Colon (tissue), 2 donors: ENCODE data around the gene INPP5K.
"Not testable (repeated sequence)": the region's sequence is repeated elsewhere in the genome, so short reads cannot be mapped to it uniquely, and the experiment has no call there.

Source experiments
- FAIRE-seq: peaks from 2 replicates; lab custom pipeline; 2012; peaks lifted over from hg19 to GRCh38; lab: Jason Lieb, UNC
- donor health status: control.
- donor health status: control.

The INPP5K gene

DNA sequence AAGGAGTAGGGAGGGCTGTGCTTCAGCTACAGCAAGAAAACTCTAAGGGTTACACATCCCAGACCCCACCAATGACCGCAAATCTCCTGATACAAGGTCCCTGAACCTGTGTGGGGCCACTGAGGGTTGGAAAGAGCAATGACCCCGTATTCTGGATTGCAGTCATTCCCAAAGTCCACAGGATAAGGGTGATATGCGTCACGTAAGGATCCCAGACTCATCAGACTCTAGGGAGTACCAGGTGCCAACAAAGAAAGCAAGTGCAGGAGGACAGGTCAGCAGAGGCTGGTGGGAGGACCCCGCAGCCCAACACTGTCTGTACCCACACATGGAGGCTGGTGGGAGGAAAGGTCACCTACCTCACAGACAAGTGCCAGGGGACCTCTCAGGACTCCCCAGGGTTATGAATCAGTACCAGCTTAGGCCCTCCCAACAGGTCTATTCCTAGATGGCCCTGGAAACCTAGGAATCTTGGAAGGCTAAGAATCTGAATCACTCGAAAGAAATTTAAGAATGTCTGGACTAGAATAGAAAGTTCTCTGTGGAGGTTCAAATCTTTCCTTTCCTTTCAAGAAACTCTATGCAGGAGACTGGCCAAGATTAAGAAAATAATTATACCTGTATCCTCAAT is 30.0 kb upstream of the INPP5K start:
- no peak for FAIRE-seq

DNA sequence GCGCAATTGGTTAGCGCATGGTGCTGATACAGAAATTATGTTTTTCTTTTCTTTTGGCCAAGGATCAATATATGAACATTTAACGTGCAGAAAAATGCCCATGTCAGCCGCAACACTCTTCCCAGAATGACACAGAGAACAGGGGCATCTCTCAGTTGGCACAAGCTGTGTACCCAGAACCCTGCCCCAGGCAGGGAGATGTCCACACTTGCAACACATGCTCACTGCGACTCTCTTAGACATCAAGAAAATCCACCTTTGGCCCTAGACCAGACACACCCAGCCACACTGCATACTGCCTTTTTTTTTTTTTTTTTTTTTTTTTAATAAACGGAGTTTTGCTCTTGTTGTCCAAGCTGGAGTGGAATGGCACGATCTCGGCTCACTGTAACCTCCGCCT is 29.2 kb upstream of the INPP5K start:
- no peak for FAIRE-seq

DNA sequence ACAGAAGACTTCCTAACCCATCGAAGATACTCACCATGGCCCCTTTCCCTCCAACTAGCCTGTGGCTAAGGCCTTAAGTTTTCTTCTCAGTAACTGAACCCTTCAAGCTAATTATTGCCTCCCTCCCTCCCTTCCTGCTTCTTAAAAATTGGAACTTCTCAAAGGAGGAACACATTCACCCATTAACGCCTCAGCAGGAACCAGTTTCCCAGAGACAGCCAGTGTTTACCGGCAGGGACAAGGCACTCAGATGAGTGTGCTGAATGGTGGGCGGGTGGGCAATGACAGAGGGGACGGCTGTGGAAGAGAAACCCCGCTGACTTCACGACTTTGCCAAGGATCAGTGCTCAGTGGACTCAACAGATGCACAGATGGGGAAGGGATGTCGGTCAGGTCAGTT is 25.9 kb upstream of the INPP5K start:
- FAIRE-seq, result no peak

DNA sequence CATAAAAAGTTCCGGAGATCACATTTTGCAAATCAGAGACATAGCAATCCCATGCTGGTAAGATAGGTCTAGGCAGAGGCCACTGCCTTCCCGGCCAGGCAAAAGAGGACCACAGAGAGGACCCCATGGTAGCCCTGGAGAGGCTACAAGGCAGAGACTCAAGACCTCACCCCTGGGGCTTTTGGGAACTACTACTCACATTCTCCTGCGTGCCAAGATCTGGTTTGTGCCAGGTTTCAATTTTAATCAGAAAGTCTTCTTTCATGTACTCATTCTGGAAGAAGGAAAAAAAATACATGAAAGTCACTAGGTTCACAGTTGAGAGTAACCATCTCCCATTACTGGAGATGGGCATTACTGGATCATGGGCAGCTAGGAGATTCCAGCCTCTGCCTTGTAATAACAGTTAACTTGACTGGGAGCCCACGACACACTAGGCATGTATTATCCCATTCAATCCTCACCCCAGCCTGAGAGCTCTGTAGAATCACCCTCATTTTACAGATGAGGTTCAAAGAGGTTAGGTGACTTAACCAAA is 25.0 kb upstream of the INPP5K start:
- FAIRE-seq, result no peak

DNA sequence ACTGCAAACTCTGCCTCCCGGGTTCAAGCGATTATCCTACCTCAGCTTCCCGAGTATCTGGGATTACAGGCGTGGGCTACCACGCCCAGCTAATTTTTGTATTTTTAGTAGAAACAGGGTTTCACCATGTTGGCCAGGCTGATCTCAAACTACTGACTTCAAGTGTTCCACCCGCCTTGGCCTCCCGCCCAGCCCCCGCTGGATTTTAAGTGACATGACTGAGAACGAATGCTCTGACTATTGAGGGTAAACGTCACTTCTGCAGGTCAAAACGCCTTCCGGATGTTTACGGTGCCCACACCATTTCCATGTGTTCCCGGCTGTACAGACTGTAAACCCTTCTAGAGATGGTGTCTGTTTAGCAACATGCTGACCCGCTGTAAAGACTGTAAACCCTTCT is 23.4 kb upstream of the INPP5K start:
- FAIRE-seq, result no peak

DNA sequence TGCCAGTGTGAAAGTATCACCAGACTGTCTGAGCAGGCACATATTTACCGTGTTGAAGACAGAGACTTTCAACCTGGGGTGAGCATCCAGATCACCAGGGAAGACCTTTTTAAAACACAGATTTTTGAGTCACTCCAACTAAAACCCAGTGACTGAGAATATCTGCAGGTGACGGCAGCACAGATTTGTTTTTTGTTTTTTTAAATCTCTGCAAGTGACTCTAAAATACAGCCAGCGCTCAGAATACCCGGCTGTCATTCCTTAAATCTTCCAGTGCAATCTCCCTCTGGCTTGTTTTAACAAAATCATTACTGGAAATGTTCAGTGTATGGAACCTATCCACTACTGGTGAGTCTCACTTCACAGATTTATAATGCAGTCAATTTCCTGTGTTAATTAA is 19.3 kb upstream of the INPP5K start:
- FAIRE-seq, result no peak

DNA sequence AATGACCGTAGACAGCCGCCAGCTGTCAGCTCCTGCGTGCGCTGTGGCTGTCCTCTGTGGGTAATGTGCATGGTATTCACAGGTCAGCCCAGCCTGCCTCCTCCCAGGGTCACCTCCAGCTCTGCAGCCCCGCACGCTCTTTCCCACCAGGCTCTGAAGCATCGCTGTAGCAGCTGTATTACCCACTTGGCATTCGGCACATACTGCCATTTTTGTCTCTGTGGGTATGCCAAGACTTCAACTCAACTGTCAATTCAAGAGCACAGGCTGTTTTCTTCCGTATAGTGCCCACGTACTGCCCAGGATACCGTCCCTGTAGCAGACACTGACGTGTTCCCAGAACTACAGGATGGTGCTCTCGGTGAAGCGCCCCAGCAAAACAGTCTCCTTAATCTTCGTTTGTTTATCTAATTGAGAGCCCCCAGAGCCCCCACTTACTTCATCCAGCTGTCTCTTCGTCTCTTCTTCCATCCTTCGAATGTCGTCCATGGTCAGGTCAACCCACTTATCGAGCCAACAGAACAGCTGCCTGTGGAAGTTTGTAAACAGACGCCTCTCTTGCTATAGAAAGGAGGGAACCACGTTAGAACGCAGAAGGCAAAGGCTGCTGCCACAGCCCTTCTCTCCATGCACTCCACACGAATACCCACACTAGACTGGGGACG is 17.4 kb upstream of the INPP5K start:
- FAIRE-seq, result no peak

DNA sequence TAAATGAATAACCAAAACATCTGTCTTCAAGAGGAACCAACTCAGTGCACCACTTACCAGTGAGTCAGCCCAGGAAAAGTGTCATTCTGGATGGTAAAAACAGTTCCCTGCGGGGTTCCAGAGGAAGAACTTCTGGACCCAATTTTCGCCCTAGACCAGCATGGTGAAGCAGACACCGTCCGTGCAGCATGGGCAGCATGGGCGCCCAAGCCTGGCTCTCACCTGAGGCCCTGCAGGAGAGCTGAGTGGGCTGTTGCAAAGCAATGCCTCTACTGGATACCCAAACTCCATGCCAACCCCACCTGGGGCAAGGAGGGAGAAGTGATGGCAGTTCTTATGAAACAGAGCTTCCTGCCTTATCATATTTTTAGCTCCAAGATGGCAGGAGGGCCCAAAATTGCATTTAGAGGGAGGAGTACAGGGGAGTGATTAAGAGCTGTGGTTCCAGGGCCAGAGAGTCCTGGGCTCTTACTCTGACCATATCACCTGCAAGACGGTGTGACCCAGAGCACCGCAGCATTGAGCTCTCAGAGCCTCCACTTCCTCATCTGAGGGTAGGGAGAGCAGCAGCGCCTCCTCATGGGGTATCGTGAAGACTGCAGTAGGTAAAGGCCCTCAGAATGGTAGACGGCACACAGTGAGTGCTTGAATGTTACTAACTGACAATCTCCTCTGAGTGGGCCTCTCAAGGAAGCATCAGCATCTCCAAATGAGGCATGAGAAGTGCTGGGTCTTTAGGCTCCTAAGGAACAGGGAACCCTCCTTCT is 16.6 kb upstream of the INPP5K start:
- FAIRE-seq, result no peak

DNA sequence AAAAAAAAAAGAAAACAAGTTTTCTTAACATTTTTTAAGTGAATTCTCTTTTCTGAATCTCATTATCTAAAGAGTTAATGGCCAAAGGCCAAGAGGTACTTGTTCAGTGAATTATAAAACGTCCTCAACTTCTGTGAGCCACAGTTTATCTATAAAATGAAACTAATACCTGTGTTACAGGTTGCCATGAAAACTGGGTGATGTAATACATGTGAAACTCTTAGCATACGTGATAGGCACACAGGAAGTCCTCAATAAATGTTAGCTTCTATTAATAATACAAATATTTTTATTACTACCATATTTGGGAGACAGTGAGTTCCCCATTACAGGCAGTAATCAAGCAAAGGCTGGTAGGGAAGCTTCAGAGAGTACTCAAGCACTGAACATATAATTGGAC is 13.5 kb upstream of the INPP5K start:
- no peak for FAIRE-seq

DNA sequence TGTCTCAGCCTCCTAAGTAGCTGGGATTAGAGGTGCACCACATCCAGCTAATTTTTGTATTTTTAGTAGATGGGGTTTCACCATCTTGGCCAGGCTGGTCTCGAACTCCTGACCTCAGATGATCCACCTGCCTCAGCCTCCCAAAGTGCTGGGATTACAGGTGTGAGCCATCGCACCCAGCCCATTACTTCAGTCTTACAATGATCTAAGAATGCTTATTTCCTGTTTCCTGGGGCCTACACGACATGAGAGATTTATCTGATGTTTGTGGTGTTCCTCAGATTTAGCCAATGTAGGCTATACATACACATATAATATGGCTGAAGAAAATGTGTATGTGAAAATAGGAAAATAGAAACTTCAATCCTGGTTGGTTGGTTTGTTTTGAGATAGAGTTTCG is 10.5 kb upstream of the INPP5K start:
- not testable (repeated sequence) for FAIRE-seq

DNA sequence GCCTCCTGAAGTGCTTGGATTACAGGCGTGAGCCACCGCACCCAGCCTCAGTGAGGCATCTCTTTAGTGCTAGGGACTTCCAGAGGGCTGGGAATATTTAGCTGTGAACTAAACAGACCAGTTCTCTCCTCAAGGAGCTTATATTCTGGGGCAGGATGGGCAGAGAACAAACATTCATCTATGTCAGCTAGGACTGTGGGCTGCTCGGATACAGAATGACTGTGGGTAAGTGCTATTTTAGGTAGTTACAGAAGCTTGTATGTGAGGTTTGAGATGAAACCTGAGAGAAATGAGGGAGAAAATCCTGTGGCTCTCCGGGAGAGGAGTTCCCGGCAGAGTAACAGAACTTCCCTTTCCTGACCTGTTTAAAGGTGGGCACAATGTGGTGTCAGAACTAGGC is 6.2 kb upstream of the INPP5K start:
- no peak for FAIRE-seq

DNA sequence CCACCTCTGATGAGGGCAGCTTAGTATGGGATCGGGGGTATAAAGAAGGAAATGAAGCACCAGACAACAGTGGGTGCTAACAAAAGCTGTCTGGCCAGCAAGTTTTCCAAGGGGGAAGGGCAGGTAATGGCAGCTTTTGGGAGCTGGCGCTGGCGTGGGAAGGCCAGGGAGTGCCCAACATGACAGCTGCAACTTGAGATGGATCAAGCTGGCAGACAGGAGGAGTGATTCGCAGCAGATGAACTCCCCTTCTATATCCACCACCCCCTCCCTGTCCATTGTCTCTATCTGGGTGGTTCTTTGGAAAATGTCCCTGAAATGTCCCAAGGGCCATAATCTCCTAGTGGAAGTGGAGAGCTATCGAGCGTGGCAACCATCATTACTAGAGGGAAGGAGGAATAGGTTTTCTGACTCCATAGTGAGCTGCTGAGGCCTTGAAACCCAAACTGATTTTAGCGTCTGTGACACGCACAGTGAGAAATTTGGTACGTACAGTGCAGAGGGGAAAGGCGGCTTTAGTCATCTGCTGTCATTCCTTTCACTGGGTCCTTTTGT is 4.8 kb upstream of the INPP5K start:
- FAIRE-seq, result no peak

DNA sequence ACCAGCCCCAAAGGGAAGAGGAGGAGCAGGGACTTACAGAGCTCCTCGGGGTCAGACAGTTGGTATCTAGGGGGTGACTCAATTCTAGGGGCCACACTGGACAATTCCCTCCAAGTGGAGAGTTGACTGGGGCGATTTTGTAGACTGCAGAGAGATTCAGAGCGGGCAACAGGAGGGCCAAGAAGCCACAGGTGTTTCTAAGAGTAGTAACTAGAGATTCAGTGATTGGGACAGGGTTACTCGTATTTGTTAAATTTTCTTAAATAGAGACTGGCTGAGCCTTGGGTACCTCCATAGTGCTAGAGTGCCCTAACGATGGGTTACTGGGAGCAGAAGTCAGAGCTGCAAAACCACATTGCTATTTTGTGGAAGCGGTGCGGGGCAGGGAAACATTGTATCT is 3.3 kb upstream of the INPP5K start:
- FAIRE-seq, result no peak

DNA sequence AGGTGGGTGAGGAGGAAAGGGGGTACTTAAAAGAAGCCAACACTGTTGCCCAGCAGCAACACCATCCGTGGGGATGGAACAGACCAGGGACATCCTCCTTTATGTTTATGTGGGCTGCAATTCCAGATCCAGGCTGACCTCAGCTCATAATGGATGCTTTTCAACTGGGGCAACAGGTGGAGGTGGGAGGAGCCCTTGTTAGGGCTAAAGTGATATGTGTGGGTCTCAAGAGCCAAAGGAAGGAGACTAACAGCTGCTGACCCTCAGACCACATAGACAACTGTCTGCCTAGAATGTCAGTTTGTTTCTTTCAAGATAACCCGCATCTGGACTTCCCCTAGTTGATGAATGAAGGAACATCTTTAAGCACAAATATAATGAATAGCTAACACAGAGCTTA is 2.0 kb upstream of the INPP5K start:
- no peak for FAIRE-seq

DNA sequence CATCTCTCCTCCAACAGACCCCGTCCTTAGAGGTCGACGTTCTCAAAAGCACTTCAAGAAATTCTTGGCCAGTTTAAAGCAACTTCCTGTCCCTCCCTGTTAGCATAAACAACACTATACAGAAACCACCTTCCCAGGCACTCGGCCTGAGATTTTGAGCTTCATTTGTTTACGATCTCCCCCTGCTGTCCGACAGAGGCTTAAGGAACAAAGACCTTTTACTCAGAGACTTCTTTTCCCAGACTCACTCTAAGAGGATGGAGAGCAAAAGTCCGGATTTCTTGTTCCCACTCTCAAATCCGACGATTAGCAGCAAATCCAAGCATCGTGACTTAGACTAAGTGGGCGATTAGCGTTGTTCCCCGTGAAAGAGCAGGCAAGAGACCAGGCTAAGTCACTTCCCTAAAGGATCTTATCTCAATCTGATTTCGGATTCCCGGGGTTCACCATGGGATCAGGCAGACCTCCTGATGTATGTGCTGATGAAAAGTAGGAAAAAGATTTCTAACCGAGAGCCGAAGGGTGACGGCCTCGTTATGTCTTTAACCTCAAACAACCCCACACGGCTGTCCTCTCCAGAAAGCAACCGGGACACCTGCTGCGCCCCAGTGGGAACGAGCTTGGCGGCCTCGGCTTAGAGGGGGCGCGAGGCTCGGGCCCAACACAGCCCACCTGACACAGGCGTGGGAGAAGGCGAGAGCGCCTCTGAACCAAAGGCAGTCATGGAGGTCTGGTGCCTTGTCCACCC is 598 bp downstream of the INPP5K start:
- peak; percentile 60 for FAIRE-seq

DNA sequence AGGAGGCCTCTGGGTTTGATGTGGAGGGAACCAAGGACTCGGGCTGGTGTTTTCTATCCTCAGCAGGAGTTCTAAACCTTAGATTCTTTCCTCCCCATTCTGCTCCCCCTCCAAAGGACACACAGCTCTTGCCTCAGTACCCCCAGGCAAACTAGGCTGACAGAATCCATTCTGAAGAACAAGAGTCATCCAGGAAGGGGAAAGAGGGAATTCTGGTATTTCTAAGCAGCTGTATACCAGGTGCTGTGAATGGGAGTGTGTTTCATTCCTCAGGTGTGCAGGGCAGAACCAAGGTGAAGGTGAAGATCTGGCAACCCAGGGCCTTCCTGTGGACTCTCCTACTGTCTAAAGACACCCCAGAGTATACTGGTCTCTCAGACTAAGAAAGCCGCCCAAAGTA is 4.1 kb downstream of the INPP5K start:
- no peak for FAIRE-seq

DNA sequence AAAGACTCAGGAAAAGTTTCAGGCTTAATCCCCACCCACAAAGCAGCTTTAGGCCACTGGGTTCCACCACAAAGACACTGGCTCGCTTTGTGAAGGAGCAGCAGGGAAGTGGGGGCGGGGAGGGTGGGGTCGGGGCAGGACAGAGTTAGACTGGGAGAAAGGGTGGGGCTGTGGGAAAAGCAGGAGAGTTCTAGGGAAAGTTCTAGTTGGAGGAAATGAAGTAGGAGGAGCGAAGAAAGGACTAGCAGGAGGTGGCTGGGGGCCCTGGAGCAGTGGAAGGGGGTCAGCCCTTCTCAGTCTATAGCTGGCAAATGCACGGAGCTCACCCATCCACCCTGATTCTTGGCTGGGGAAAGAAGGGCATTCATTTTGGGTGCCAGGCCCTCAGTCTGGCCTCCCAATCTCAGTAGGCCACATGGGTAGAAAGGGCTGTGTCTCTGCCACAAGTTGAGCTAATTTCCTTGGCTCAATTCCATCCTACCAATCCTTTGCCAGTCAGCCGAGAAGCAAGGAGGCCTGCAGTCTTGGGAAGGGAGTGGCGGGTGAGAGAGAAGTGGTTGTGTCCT is 4.6 kb downstream of the INPP5K start:
- no peak for FAIRE-seq

DNA sequence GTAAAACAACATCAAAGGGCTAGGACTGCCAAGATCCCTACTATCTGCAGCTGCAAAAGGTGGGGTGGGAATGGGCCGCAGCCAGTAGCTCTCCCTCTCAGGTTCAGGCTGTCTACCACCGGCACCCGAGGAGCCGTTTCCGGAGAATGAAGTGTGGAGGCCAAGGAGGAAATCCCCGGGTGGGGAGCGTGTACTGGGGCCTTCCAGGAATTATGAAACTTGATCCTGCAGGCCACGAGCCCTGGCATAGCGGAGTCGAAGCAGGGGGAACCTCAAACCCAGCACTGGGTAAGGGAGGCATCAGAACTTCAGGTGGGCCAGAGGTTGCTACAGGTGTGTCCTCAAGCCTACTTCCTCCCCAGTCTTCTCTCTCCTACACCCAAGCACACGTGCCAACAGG is 5.1 kb downstream of the INPP5K start:
- no peak for FAIRE-seq

DNA sequence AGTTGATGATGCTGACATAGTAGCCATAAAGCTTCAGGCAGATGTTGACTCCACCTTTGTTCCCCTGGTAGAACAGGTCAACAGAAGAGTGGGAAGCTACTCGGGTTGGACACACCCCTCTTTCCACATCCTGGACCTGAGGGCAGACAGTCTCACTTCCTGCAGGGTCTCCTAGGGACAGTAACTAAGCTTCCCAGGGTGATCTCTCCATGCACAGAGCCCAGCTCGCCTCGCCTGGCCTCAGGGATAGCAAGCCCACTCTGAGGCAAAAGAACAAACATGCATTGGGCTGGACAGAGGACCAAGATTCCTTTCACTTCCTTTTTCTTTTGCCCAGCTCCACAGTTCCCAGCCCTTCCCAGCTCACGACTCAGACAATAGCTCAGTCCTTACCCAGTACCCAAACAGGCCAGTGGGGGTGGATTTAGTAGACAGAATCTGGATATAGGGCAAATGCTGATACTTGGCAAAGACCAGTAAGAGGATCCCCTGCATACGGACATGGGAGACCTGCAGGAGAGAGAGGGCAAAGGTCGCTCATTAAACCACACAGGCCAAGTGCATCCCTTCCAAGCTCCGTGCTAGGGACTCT is 7.0 kb downstream of the INPP5K start:
- no peak for FAIRE-seq

DNA sequence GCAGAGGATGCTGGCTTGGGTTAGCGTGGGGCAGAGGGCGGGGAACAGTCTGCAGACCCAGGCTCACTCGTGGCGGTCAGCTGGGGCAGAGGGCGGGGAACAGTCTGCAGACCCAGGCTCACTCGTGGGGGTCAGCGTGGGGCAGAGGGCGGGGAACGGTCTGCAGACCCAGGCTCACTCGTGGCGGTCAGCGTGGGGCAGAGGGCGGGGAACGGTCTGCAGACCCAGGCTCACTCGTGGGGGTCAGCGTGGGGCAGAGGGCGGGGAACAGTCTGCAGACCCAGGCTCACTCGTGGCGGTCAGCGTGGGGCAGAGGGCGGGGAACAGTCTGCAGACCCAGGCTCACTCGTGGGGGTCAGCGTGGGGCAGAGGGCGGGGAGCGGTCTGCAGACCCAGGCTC is 7.7 kb downstream of the INPP5K start:
- not testable (repeated sequence) for FAIRE-seq

DNA sequence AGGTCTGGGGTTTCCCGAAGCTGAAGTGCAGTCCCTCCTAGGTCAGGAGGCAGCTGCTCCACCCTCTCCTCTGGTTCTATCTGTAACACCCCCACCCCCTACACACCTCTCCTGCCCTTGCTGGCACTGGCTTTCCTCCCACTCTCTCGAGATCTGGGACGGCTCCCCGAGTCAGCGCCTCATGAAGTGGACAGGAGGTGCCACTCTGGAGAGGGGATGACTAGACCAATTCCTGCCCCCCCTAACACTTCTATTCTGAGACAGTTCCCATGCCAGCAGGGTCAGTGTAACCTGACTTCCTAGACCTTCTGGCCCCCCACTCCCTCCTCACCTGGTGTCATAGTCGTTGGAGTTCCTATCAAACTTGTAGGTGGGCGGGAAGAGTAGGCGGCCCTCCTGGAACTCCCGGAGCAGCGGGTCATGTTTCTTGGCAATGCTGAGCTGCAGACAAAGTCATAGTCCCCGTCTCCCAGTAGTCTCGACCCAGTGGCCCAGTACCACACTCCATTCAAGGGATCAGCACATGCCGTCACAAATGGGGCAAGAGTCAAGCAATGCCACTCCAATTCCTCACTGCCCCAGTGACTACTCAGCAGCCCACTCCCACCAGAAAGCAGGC is 9.7 kb downstream of the INPP5K start:
- FAIRE-seq, result no peak
